HEK293 (cell line): ENCODE measurements around the gene DAG1.

Experiments
- CTCF ChIA-PET: fragments of 350-600 bp; formaldehyde crosslinking; extraction: SDS; loops from one replicate; lab custom pipeline; 2021; ENCODE audit warnings: antibody characterized with exemption; lab: Yijun Ruan, JAX
- POLR2A ChIA-PET: fragments of 300-600 bp; formaldehyde crosslinking; extraction: SDS; loops from one replicate; lab custom pipeline; 2020; ENCODE audit warnings: antibody characterized with exemption, inconsistent platforms; lab: Yijun Ruan, JAX
- H3K27ac ChIP-seq: fragments of 200-500 bp; sonication (Bioruptor generic); 2 replicates; pipeline ENCODE4 v1.5.1; 2014; ENCODE audit warnings: low read depth, low read length, control low read depth, inconsistent platforms; ENCODE audit errors: extremely low read depth
- H3K36me3 ChIP-seq, 2 experiments: fragments of 200-500 bp in 1 of 2; sonication (Bioruptor generic) in 1 of 2; 1 replicate in 1 of 2; 2 replicates in 1 of 2; pipeline ENCODE4 v1.5.1; 2014 to 2017; ENCODE audit warnings: inconsistent platforms in 2 of 2, low read length in 2 of 2; ENCODE audit not compliant: control insufficient read depth in 2 of 2, insufficient read depth in 1 of 2
- H3K4me1 ChIP-seq: fragments of 200-500 bp; sonication (Bioruptor generic); 2 replicates; pipeline ENCODE4 v1.5.1; 2014; ENCODE audit warnings: mild to moderate bottlenecking, low read length, inconsistent platforms; ENCODE audit not compliant: control insufficient read depth, insufficient read depth
- H3K4me3 ChIP-seq: 2 replicates; pipeline ENCODE4 v1.5.1; 2011; ENCODE audit warnings: low read depth, mild to moderate bottlenecking, control low read depth, low read length, moderate library complexity
- H3K9me3 ChIP-seq: fragments of 200-500 bp; sonication (Bioruptor generic); 2 replicates; pipeline ENCODE4 v1.5.1; 2014; ENCODE audit warnings: low read depth, low read length, inconsistent platforms; ENCODE audit not compliant: control insufficient read depth, insufficient read depth
- ATF2 ChIP-seq: fragments of 450-650 bp; formaldehyde crosslinking; IDR thresholded peaks from 2 replicates; pipeline ENCODE4 v1.5.1; 2016; ENCODE audit warnings: missing biosample characterization, missing genetic modification characterization, low read depth
- GFI1B ChIP-seq: fragments of 450-650 bp; formaldehyde crosslinking; IDR thresholded peaks from 2 replicates; pipeline ENCODE4 v1.5.1; 2016; ENCODE audit warnings: missing biosample characterization, missing genetic modification characterization
- GLIS2 ChIP-seq: fragments of 450-650 bp; formaldehyde crosslinking; IDR thresholded peaks from 2 replicates; pipeline ENCODE4 v1.5.1; 2016; ENCODE audit warnings: missing biosample characterization, missing genetic modification characterization
- HOXA7 ChIP-seq: sonication (generic); formaldehyde crosslinking; IDR thresholded peaks from 2 replicates; pipeline ENCODE4 v1.8.1; 2022; ENCODE audit warnings: missing genetic modification reagents, borderline replicate concordance
- KLF1 ChIP-seq: fragments of 450-650 bp; formaldehyde crosslinking; IDR thresholded peaks from 2 replicates; pipeline ENCODE4 v1.5.1; 2016; ENCODE audit warnings: missing biosample characterization, missing genetic modification characterization
- MYNN ChIP-seq: fragments of 450-650 bp; formaldehyde crosslinking; IDR thresholded peaks from 2 replicates; pipeline ENCODE4 v1.5.1; 2016; ENCODE audit warnings: missing biosample characterization, missing genetic modification characterization, borderline replicate concordance
- MZF1 ChIP-seq: fragments of 450-650 bp; formaldehyde crosslinking; IDR thresholded peaks from 2 replicates; pipeline ENCODE4 v1.5.1; 2017; ENCODE audit warnings: missing biosample characterization, missing genetic modification characterization, borderline replicate concordance
- TCF7L2 ChIP-seq: IDR thresholded peaks from 2 replicates; pipeline ENCODE4 v1.6.1; 2011; ENCODE audit warnings: low read depth, mild to moderate bottlenecking, inconsistent platforms, low read length, moderate library complexity, borderline replicate concordance
- ZBTB20 ChIP-seq: fragments of 450-650 bp; formaldehyde crosslinking; IDR thresholded peaks from 2 replicates; pipeline ENCODE4 v1.5.1; 2016; ENCODE audit warnings: missing biosample characterization, missing genetic modification characterization
- ZFP37 ChIP-seq: fragments of 450-650 bp; formaldehyde crosslinking; IDR thresholded peaks from 2 replicates; pipeline ENCODE4 v1.5.1; 2016; ENCODE audit warnings: missing biosample characterization, missing genetic modification characterization
- ZNF112 ChIP-seq: fragments of 450-650 bp; formaldehyde crosslinking; IDR thresholded peaks from 2 replicates; pipeline ENCODE4 v1.5.0; 2017; ENCODE audit warnings: missing biosample characterization, missing genetic modification characterization
- ZNF133 ChIP-seq: fragments of 450-650 bp; formaldehyde crosslinking; IDR thresholded peaks from 2 replicates; pipeline ENCODE4 v1.5.1; 2016; ENCODE audit warnings: missing biosample characterization, missing genetic modification characterization
- ZNF302 ChIP-seq: fragments of 450-650 bp; formaldehyde crosslinking; IDR thresholded peaks from 2 replicates; pipeline ENCODE4 v1.5.1; 2016; ENCODE audit warnings: missing biosample characterization, missing genetic modification characterization, low read depth
- ZNF362 ChIP-seq: fragments of 450-650 bp; formaldehyde crosslinking; IDR thresholded peaks from 2 replicates; pipeline ENCODE4 v1.5.1; 2016; ENCODE audit warnings: missing biosample characterization, missing genetic modification characterization
- ZNF426 ChIP-seq: fragments of 450-650 bp; formaldehyde crosslinking; IDR thresholded peaks from 2 replicates; pipeline ENCODE4 v1.5.1; 2017; ENCODE audit warnings: missing biosample characterization, missing genetic modification characterization, mild to moderate bottlenecking, inconsistent platforms, moderate library complexity
- ZNF433 ChIP-seq: fragments of 450-650 bp; formaldehyde crosslinking; IDR thresholded peaks from 2 replicates; pipeline ENCODE4 v1.5.1; 2016; ENCODE audit warnings: missing biosample characterization, missing genetic modification characterization, low read depth
- ZNF530 ChIP-seq: fragments of 450-650 bp; formaldehyde crosslinking; IDR thresholded peaks from 2 replicates; pipeline ENCODE4 v1.5.1; 2016; ENCODE audit warnings: low read depth, missing biosample characterization, missing genetic modification characterization
- ZNF558 ChIP-seq: fragments of 450-650 bp; formaldehyde crosslinking; IDR thresholded peaks from 2 replicates; pipeline ENCODE4 v1.5.1; 2016; ENCODE audit warnings: missing biosample characterization, missing genetic modification characterization
- ZNF560 ChIP-seq: fragments of 450-650 bp; formaldehyde crosslinking; IDR thresholded peaks from 2 replicates; pipeline ENCODE4 v1.5.1; 2017; ENCODE audit warnings: missing biosample characterization, missing genetic modification characterization, borderline replicate concordance
- ZNF561 ChIP-seq: fragments of 450-650 bp; IDR thresholded peaks from 2 replicates; pipeline ENCODE4 v1.5.1; 2018; ENCODE audit warnings: missing biosample characterization, missing genetic modification characterization, borderline replicate concordance
- ZNF571 ChIP-seq: fragments of 450-650 bp; formaldehyde crosslinking; IDR thresholded peaks from 2 replicates; pipeline ENCODE4 v1.5.0; 2017; ENCODE audit warnings: missing biosample characterization, missing genetic modification characterization
- ZNF707 ChIP-seq: fragments of 450-650 bp; formaldehyde crosslinking; IDR thresholded peaks from 2 replicates; pipeline ENCODE4 v1.5.1; 2016; ENCODE audit warnings: missing biosample characterization, missing genetic modification characterization
- ZSCAN23 ChIP-seq: fragments of 450-650 bp; formaldehyde crosslinking; IDR thresholded peaks from 2 replicates; pipeline ENCODE4 v1.5.1; 2016; ENCODE audit warnings: missing biosample characterization, missing genetic modification characterization

DAG1 gene

GRCh38 chr3:49556500-49557275 is 86.6 kb downstream of the DAG1 start:
- H3K4me3 ChIP-seq = no peak overlapping the region
- H3K36me3 ChIP-seq = no peaks in the 10 kb centered on the region
- no peak overlapping the region for H3K27ac ChIP-seq
- no peak for TF ChIP-seq HOXA7 (CRISPR knock-in tag)
- no peak for TF ChIP-seq ZSCAN23 (tag by site-specific recombination)
- TF ChIP-seq MYNN (tag by site-specific recombination) = no peak
- TF ChIP-seq ZNF560 (tag by site-specific recombination) = no peak
- TF ChIP-seq ZFP37 = no peak
- TF ChIP-seq ZNF530 (tag by site-specific recombination) = no peak
- TF ChIP-seq TCF7L2 = no peak
- TF ChIP-seq GFI1B (tag by site-specific recombination) = no peak
- TF ChIP-seq ZNF571 (tag by site-specific recombination) = no peak
- TF ChIP-seq, all 188 proteins: peak for 0
- Histone ChIP-seq H3K9me3 (no peaks in the 10 kb centered on the region), H3K4me1 (no peaks in the 10 kb centered on the region)
- ChIA-PET CTCF (interaction anchor here (1.2 to 2.1 kb wide), 3 partner anchors 17 to 114 kb away, joined by 3 to 8 read pairs (median 5); no protein-coding TSS in a partner anchor), POLR2A (interaction anchor here (0.6 kb wide), 1 partner anchor 11 kb away, joined by 4 read pairs; no protein-coding TSS in a partner anchor)

- no peak overlapping the region for H3K4me3 ChIP-seq
- POLR2A ChIA-PET = no interaction called here
- TF ChIP-seq ZNF426 (tag by site-specific recombination) (no peak), MZF1 (no peak), ZNF561 (no peak), ATF2 (tag by site-specific recombination) (no peak), ZBTB20 (tag by site-specific recombination) (no peak)
- H3K27ac ChIP-seq = no peak overlapping the region
- CTCF ChIA-PET = interaction anchor here (0.5 to 3.1 kb wide), 2 partner anchors 108 to 109 kb away, joined by 3 to 15 read pairs; no protein-coding TSS in a partner anchor
- no peaks in the 10 kb centered on the region for H3K9me3 ChIP-seq
- no peaks in the 10 kb centered on the region for H3K4me1 ChIP-seq
- H3K36me3 ChIP-seq = no peaks in the 10 kb centered on the region
Measured at GRCh38 chr3:49563040-49563578, 93.0 kb downstream of the DAG1 start.

- Histone ChIP-seq H3K27ac (no peak overlapping the region), H3K4me3 (no peak overlapping the region), H3K9me3 (no peaks in the 10 kb centered on the region), H3K36me3 (no peaks in the 10 kb centered on the region), H3K4me1 (no peaks in the 10 kb centered on the region)
- ChIA-PET POLR2A (no interaction called here), CTCF (interaction anchor here (3.1 kb wide), 1 partner anchor 108 kb away, joined by 15 read pairs; no protein-coding TSS in a partner anchor)
- TF ChIP-seq ZNF112 (tag by site-specific recombination) = no peak
- no peak for TF ChIP-seq ZNF558
- TF ChIP-seq ZNF530 (tag by site-specific recombination) = no peak
- no peak for TF ChIP-seq ZNF362
- TF ChIP-seq ZNF133 (tag by site-specific recombination) = no peak
- no peak for TF ChIP-seq GLIS2 (tag by site-specific recombination)
- TF ChIP-seq ZNF707 (tag by site-specific recombination) = no peak
- no peak for TF ChIP-seq ZNF433 (tag by site-specific recombination)
- TF ChIP-seq KLF1 = no peak
- TF ChIP-seq ZNF302 = no peak
Measured at GRCh38 chr3:49563766-49564165, 93.7 kb downstream of the DAG1 start.
